Lower lobe of right lung (tissue), 2 donors: ENCODE measurements around the gene PDE8A. TPM values are rescaled to one million over a fixed set of nuclear protein-coding genes. Genes with fewer than 3 reads are reported as not detected.
A peak's percentile ranks its signal among the peaks of the same experiment; 100 is the strongest.

Experiments
- ATAC-seq, 2 donors: fragments of 200-7000 bp; cut with Tn5 transposase; one replicate each; pipeline ENCODE4 v1.9.1; 2020 to 2022; ENCODE audit warnings: mild to moderate bottlenecking in 2 of 2, moderate library complexity in 2 of 2
- DNase-seq: peaks from one replicate; pipeline ENCODE4 v3.0.0-alpha.2; 2020
- H3K27ac ChIP-seq: fragments of 200-600 bp; one replicate; pipeline ENCODE4 v1.8.0; 2022
- H3K27me3 ChIP-seq: fragments of 200-600 bp; one replicate; pipeline ENCODE4 v1.8.0; 2022; ENCODE audit warnings: low read depth
- H3K36me3 ChIP-seq: fragments of 200-600 bp; one replicate; pipeline ENCODE4 v1.8.0; 2022; ENCODE audit warnings: mild to moderate bottlenecking
- H3K4me1 ChIP-seq: fragments of 200-600 bp; one replicate; pipeline ENCODE4 v1.8.0; 2022
- H3K4me3 ChIP-seq: fragments of 200-600 bp; one replicate; pipeline ENCODE4 v1.8.0; 2022; ENCODE audit warnings: mild to moderate bottlenecking
- H3K9me3 ChIP-seq: fragments of 200-600 bp; one replicate; pipeline ENCODE4 v1.8.0; 2022
- intact Hi-C: fragments of 100-400 bp; cut with DNase I; formaldehyde crosslinking; loops from one replicate; pipeline ENCODE4 v1.11.0; 2022
- total RNA-seq: library from RNA; stranded (reverse); fragmentation: NEBNext Ultra II Directional; extraction: Animal tissue kit (Norgen Biotek cat#: 25700); gene quantifications from one replicate; pipeline ENCODE4 v1.2.1, GENCODE V29; 2021
- TF ChIP-seq, protein P1 (sequence below): fragments of 200-600 bp; IDR thresholded peaks from one replicate; pipeline ENCODE4 v1.8.0; 2022; ENCODE audit warnings: antibody characterized with exemption, mild to moderate bottlenecking
- donor health status: DM: no; HTN: yes; CAD: no; lungs with severe emphysema.

The PDE8A gene
- total RNA-seq, 1 donor from 2014 or later, result 49.2 TPM

DNA sequence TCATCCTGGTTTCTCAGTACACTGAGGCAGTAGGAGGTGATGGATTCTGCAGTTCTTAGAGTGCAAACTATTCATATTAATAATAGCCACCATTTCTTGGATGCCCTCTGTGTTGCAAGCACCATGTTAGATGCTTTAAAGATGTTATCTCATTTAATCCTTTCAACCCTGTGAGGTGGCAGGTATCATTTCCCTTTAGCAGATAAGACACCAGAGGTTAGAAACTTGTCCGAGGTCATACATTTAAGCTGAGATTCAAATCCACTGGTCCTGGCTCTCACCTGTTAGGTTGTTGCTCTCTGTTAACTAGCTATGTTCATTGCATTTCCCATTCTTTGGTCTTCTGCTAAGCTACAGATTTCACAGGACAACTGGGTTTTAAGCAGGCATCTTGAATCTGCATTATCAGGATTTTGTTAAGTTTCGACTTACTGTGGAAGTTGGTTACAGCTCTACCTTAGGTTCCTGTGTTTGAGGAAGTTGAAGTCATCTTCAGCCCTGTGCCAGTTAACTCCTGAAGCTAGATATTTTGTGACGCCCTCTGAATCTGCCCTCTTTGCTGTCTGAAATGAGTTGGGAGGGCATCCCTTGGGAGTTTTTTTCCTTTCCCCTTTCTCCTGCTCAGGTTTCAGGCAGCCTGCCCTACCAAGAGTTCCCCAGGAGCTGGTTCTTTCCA is 6.4 kb downstream of the PDE8A start:
- no peak overlapping the region for H3K4me3 ChIP-seq
- H3K9me3 ChIP-seq, result no peaks in the 10 kb centered on the region
- ATAC-seq (no peak), DNase-seq (no peak)
- intact Hi-C loops, result no loop called here
- TF ChIP-seq, protein P1, sequence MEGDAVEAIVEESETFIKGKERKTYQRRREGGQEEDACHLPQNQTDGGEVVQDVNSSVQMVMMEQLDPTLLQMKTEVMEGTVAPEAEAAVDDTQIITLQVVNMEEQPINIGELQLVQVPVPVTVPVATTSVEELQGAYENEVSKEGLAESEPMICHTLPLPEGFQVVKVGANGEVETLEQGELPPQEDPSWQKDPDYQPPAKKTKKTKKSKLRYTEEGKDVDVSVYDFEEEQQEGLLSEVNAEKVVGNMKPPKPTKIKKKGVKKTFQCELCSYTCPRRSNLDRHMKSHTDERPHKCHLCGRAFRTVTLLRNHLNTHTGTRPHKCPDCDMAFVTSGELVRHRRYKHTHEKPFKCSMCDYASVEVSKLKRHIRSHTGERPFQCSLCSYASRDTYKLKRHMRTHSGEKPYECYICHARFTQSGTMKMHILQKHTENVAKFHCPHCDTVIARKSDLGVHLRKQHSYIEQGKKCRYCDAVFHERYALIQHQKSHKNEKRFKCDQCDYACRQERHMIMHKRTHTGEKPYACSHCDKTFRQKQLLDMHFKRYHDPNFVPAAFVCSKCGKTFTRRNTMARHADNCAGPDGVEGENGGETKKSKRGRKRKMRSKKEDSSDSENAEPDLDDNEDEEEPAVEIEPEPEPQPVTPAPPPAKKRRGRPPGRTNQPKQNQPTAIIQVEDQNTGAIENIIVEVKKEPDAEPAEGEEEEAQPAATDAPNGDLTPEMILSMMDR, result no peak
- peaks cover 43% of the 10 kb centered on the region for H3K4me1 ChIP-seq
- no peaks in the 10 kb centered on the region for H3K36me3 ChIP-seq
- no peaks in the 10 kb centered on the region for H3K27me3 ChIP-seq
- no peak overlapping the region for H3K27ac ChIP-seq

DNA sequence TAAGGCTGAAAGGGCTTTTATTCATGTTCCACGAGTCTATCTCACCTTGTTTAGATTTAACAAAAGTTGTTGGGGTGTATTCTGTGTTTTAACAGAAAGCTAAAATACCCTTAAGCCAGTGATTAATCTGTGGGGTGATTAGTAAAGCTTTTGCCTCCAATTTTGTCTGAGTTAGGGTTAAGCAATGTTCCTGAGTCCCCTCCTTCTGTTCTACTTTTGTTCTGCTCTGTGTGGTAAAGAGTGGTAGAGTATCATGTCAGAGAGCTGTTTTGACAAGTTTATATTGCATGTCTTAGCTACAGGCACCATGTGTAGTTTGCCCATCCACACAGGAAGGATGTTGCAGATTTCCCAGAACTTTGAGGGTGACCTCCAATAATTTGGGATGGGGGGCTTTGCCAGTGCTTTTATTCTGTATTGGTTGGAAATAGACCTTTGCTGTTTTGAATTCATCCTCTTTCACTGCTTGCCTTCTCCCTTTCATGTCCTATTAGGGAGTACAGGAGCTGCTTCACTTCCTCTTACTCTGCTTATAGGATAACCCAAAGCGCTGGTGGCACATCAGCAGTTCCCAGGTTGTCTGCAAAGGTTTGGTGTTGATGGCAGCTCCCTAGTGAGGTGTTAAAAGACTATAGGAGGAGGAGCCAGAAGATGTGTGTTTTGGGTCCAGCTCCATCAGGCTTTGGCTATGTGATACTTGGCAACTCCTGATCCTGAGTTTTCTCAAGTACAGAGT is 7.4 kb downstream of the PDE8A start:
- Histone ChIP-seq H3K27ac (no peak overlapping the region), H3K27me3 (no peaks in the 10 kb centered on the region), H3K4me1 (peaks cover 35% of the 10 kb centered on the region), H3K4me3 (no peak overlapping the region), H3K36me3 (no peaks in the 10 kb centered on the region), H3K9me3 (no peaks in the 10 kb centered on the region)
- intact Hi-C loops, result no loop called here
- ATAC-seq, result peak in 1 of 2 donors; percentile 38
- TF ChIP-seq, protein P1, result no peak
- DNase-seq, result no peak

DNA sequence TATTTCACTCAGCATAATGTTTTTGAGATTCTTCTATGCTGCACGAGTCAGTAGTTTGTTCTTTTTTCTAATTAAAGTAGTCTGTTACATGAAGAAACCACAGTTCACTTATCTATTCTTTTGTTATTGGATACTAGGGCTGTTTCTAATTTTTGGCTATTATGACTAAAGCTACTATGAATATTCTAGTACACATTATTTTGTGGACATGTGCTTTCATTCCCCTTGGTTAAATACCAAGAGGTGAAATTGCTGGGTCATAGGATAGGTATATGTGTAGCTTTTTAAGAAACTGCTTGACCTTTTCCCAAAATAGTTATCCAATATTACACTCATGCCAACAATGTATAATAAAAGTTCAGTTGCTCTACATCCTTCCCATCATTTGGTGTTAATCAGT is 8.9 kb downstream of the PDE8A start:
- intact Hi-C loops, result no loop called here
- ATAC-seq (no peak), DNase-seq (no peak)
- Histone ChIP-seq H3K4me3 (no peak overlapping the region), H3K36me3 (no peaks in the 10 kb centered on the region), H3K27me3 (no peaks in the 10 kb centered on the region), H3K9me3 (no peaks in the 10 kb centered on the region), H3K27ac (no peak overlapping the region), H3K4me1 (peaks cover 32% of the 10 kb centered on the region)
- TF ChIP-seq, protein P1, result no peak

DNA sequence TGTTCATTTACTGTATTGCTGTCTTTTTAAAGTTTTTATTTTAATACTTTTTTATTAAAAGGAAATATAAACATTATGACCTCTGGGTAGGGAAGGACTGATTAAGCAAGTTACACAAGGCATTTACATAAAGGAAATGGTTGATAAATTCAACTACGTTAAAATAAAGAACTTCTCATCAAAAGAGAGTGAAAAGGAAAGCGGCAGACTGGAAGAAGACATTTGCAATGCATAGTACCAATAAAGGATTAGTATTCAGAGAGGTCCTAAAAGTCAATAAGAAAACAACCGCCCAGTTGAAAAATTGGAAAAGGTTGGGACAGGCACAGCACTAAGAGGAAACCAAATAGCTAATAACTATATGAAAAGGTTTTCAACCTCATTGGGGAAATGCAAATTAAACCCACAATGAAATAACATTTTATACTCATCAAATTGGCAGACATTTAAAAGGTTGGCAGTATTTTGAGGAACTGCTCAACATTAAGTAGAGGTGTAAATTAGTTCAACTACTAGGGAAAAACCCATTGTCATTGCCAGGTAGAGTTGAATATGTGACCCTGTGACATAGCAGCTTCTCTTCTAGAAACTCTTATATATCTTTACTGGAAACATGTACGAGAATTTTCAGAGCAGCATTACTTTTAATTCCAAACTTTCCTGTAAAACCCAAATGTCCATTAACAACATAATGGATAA is 9.5 kb downstream of the PDE8A start:
- intact Hi-C loops, result no loop called here
- Histone ChIP-seq H3K27ac (no peak overlapping the region), H3K4me3 (no peak overlapping the region), H3K27me3 (no peaks in the 10 kb centered on the region), H3K9me3 (no peaks in the 10 kb centered on the region), H3K4me1 (peaks cover 28% of the 10 kb centered on the region), H3K36me3 (no peaks in the 10 kb centered on the region)
- TF ChIP-seq, protein P1, result no peak
- no peak for DNase-seq
- ATAC-seq, result no peak

DNA sequence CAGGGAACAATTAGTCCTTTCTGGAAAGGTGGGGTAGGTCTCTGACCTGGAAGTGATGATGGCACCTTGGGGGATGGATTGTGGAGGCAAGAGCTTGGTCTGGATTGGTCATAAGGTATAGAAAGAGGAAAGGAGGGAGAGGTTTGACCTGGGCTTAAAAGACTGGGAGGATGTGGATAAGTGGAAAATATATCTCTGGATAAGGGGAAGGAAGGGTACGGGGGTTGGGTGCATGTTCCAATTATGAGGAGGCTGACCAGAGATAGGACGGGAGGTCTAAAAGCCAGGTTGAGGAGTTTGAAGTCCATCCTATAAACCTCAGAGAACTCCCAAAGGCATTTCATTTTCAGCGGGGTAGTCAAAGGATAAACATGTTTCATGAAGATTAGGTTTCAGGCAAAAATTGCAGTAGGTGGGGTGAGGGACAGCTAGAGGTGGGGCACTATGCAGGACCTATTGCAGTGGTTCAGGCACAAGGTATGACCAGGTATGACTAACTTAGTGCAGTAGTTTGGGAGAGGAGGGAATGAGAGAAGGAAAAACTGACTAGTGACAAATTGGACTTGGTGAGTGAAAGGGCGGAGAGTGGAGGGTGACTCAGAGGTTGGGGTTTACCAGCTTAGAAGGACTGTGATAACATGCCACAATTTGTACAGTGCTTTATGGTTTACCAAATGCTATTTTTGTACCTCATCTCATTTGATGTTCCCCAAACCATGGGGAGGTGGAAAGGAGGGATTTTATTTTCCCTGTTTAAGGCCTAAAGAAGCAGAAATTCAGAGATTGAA is 10.7 kb downstream of the PDE8A start:
- Histone ChIP-seq H3K27ac (no peak overlapping the region), H3K4me1 (peaks cover 27% of the 10 kb centered on the region), H3K4me3 (no peak overlapping the region), H3K9me3 (no peaks in the 10 kb centered on the region), H3K36me3 (no peaks in the 10 kb centered on the region), H3K27me3 (no peaks in the 10 kb centered on the region)
- intact Hi-C loops, result no loop called here
- ATAC-seq, result peak; percentile 55 to 83
- TF ChIP-seq, protein P1, result no peak
- DNase-seq, result no peak
